Measurements from ENCODE around the gene IMPDH1. TPM values are rescaled to one million over a fixed set of nuclear protein-coding genes. Genes with fewer than 3 reads are reported as not detected.

The IMPDH1 gene
- total and polyA plus RNA-seq, 3 donors from 2014 or later: 32.3 to 64.5 (median 48.3) TPM

DNA sequence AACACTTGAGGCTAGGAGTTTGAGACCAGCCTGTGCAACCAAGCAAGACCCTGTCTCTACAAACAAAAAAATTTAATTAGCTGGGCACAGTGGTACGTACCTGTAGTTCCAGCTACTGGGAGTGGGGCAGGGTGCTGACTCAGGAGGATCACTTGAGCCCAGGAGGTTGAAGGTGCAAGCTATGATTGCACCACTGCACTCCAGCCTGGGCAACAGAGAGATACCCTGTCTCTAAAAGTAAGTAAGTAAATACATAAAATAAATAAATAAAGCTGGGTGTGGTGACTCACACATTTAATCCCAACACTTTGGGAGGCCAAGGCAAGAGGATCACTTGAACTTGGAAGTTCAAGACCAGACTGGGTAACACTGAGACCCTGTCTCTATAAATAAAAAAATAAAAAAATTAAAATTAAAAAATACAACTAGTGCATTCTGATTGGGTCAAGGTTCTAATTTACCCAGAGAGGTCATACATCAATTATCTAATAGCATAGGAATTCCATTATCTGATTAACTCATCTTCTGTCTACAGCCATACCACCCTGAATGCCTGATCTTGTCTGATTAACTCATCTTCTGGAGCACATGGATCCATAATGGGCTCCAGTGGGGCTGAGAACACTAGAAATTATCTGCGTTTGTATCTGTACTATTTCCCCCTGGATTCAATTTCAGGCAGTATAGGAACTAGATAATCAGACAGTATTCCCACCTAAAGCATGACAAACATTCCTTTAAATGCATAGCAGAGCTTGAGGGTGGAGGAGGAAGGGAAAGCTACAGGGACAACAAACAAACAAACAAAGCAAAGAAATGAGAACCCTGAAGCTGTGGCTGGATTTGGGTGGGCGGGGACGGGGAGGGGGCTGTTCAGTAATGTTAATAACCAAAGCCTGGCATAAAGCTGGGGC is 24.9 kb upstream of the IMPDH1 start:
- intact Hi-C loops (cut with DNase I; ENCODE audit: low total_unique reads): no loop called here
- Histone ChIP-seq H3K4me3 (no peak overlapping the region), H3K9me3 (no peaks in the 10 kb centered on the region), H3K4me1 (peaks cover 23% of the 10 kb centered on the region), H3K27me3 (no peaks in the 10 kb centered on the region), H3K27ac (no peak overlapping the region), H3K36me3 (ENCODE audit: low read depth, missing control alignments) (no peaks in the 10 kb centered on the region)
- WGBS, 2 donors: 82 to 92% methylated on average over 4 of the region's 4 CpGs
- DNase-seq: no peak
- TF ChIP-seq, protein P1, sequence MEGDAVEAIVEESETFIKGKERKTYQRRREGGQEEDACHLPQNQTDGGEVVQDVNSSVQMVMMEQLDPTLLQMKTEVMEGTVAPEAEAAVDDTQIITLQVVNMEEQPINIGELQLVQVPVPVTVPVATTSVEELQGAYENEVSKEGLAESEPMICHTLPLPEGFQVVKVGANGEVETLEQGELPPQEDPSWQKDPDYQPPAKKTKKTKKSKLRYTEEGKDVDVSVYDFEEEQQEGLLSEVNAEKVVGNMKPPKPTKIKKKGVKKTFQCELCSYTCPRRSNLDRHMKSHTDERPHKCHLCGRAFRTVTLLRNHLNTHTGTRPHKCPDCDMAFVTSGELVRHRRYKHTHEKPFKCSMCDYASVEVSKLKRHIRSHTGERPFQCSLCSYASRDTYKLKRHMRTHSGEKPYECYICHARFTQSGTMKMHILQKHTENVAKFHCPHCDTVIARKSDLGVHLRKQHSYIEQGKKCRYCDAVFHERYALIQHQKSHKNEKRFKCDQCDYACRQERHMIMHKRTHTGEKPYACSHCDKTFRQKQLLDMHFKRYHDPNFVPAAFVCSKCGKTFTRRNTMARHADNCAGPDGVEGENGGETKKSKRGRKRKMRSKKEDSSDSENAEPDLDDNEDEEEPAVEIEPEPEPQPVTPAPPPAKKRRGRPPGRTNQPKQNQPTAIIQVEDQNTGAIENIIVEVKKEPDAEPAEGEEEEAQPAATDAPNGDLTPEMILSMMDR (IDR thresholded peaks at IDR 0.05): no peak

DNA sequence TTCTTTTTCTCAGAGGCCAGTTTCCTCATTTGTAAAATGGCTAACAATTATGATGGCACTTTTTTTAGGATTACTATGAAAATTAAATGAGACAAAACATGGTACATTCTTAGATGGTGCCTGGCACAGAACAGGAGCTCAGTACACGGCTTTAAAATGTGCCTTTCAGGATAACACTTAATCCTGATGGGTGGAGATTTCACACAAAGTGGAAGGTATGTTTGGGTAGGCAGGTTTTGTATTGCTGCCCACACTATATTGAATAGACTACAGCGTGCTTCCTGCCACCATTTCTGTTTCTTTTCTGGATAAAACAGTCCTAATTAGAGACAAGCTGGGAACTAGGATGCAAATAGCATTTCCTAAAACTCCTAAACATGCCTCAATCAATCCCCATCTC is 22.0 kb upstream of the IMPDH1 start:
- 87% methylated on average over 2 of the region's 2 CpGs for WGBS, 2 donors
- peaks cover 7% of the 10 kb centered on the region for H3K4me1 ChIP-seq
- no peaks in the 10 kb centered on the region for H3K27me3 ChIP-seq
- no peak for DNase-seq
- no peak overlapping the region for H3K27ac ChIP-seq
- no peaks in the 10 kb centered on the region for H3K9me3 ChIP-seq
- intact Hi-C loops (cut with DNase I; ENCODE audit: low total_unique reads): no loop called here
- no peak overlapping the region for H3K4me3 ChIP-seq
- no peaks in the 10 kb centered on the region for H3K36me3 ChIP-seq (ENCODE audit: low read depth, missing control alignments)
- TF ChIP-seq, protein P1 (IDR thresholded peaks at IDR 0.05): no peak
- no peak for TF ChIP-seq POLR2A (IDR thresholded peaks at IDR 0.05)

DNA sequence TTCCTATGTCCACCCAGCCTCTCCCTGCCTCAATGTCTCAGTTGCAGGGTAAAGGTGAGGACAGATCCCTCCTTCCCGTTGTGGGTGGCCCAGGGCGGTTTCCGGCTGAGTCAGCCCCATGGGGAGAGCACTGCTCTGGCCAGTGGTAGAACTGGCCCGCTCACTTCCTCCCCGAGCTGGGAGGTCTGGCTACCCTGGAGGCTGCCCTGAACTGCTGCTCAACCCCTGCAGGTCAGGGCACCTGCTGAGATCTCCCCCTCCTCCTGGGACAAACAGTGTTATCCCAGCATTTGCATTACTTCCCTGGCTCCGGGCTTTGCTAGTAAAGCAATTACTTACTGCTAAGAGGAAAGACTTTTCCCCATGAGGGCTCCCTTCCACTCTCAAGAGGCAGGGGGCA is 21.4 kb upstream of the IMPDH1 start:
- no peak for DNase-seq
- TF ChIP-seq, protein P1 (IDR thresholded peaks at IDR 0.05): no peak
- TF ChIP-seq POLR2A (IDR thresholded peaks at IDR 0.05): no peak
- WGBS, 2 donors: 42 to 83% methylated on average over 1 to 6 of the region's 6 CpGs
- Histone ChIP-seq H3K36me3 (ENCODE audit: low read depth, missing control alignments) (no peaks in the 10 kb centered on the region), H3K4me1 (peaks cover 7% of the 10 kb centered on the region), H3K27me3 (no peaks in the 10 kb centered on the region), H3K9me3 (no peaks in the 10 kb centered on the region), H3K27ac (no peak overlapping the region), H3K4me3 (no peak overlapping the region)
- intact Hi-C loops (cut with DNase I; ENCODE audit: low total_unique reads): no loop called here

DNA sequence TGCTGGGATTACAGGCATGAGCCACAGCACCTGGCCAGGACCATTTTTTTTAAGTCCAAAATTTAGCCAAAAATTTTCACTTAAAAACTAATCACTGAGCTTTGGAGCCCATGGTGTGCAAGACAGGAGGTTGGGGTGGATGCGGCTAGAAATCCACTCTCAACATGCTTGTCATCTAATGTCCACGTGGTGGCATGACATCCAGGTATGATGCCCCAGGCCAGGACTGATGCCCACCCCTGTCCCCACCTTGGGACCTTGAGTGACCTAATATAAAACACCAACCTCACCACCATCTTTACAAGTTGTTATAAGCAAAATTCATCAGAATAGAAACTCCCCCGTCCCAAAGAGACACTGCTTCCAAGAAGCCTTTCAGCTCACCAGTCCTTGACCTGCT is 20.4 kb upstream of the IMPDH1 start:
- whole genome bisulfite sequencing, 2 donors: 69 to 83% methylated on average over 3 of the region's 3 CpGs
- no peak for DNase-seq
- TF ChIP-seq, protein P1 (IDR thresholded peaks at IDR 0.05): no peak
- TF ChIP-seq POLR2A (IDR thresholded peaks at IDR 0.05): no peak
- Histone ChIP-seq H3K36me3 (ENCODE audit: low read depth, missing control alignments) (no peaks in the 10 kb centered on the region), H3K4me3 (no peak overlapping the region), H3K4me1 (peaks cover 7% of the 10 kb centered on the region), H3K9me3 (no peaks in the 10 kb centered on the region), H3K27me3 (no peaks in the 10 kb centered on the region), H3K27ac (no peak overlapping the region)
- intact Hi-C loops (cut with DNase I; ENCODE audit: low total_unique reads): no loop called here

Data from testis (tissue), 3 donors.